GM18526 (cell line): ENCODE data around the gene CREG1.

ENCODE experiments used
- POLR2A ChIP-seq: IDR thresholded peaks from 3 replicates; pipeline ENCODE4 v1.6.1; 2011; ENCODE audit not compliant: insufficient read length; ENCODE audit errors: extremely low read depth

CREG1 gene

GRCh38 chr1:167544447-167545093, 9.0 kb downstream of the CREG1 start:
- no peak for TF ChIP-seq POLR2A

DNA sequence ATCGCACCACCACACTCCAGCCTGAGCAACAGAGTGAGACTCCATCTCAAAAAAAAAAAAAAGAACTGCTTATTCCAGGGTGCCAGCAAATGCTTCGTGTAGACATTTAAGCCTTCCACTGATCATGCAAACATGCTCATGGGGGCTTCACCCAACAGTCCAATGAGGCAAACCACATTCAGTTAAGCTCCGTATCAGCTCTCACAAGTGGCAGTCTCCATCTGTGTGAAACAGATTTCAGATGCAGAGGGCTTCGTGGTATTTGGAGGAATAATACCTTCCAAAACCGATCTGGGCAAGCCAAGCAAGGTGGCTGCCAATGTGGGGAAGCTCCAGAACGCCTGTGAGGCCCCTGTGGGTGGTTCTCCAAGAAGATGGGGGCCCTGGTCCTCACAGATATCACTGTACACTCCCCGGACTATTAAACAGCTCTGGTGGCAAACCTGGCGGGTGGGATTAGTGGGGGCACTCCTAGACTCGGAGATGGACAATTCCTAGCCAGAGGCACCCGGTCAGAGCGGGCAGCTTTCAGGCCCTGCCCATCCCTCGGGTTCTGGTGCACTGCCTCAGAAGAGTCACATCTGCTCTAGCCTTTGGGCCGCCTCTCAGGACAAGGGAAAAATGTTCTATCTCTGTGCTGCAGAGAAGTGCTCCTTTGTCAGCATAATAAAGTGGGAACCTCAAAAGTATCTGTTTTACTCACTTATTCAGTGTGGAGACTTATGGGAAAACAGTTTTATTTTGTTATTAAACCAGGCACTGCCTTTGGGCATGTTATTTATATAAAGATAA, 10.2 kb downstream of the CREG1 start:
- no peak for TF ChIP-seq POLR2A

GRCh38 chr1:167542109-167543032, 11.2 kb downstream of the CREG1 start:
- no peak for TF ChIP-seq POLR2A

DNA sequence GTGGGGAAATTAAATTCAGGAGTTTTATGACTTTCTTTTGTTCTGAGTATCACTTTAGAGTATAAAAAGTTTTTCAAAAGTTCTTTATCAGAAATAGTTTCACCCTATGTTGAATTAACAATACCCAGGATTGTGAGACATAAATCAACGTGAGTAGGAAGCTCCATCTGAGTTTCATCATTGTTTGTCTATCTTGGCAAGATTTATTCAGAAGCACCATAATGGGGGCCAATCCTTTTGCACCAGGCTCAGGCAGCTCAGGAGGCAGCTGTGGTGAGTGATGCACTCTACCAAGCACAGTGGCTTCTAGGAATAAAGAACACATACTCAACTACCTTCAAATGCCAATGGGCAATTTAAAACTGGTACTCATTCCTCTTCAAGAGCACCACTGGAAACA, 12.0 kb downstream of the CREG1 start:
- TF ChIP-seq POLR2A = no peak

DNA sequence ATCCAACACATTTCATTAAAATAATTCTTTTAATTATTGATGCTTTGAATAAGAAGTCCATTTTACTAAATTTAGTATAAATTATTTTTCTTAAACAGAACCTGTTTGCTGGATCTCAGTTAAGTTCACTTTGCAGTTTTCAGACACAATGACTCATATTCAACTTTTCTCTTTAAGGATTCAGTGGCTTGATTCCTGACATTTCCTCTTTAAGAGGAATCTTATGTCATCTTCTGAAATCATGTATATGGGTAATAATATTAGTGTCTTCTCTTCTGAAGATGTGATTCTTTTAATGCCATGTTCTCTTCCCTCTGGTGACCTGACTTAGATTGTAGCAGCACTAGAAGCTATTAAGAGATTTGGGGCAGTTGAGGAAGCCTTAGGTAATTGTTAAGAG, 12.6 kb downstream of the CREG1 start:
- TF ChIP-seq POLR2A = no peak

- TF ChIP-seq POLR2A = no peak
These were observed 14.9 kb downstream of the CREG1 start for GRCh38 chr1:167538657-167539056.

DNA sequence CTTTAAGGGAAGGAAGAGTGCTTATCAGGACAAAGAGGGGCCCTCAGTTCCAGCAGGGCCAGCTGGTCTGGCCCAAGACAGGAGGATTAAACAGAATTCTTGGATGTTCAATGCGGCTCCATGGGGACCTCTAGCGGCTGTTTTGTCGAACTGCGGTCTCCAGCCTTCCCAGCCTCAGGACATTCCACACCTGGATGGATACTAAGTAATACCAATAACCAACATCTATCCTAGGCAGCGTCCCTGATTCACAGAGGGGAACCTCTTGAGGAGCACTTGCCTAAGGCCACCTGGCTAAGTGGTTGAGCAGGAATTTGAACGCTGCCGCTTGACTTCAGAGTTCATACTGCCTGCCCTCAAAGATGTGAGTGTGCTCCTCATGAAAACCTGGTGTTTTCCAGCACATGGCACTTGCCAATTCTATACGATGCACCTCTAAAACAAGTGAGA, 19.7 kb downstream of the CREG1 start:
- TF ChIP-seq POLR2A = no peak

GRCh38 chr1:167532964-167533824, 20.4 kb downstream of the CREG1 start:
- TF ChIP-seq POLR2A = no peak

DNA sequence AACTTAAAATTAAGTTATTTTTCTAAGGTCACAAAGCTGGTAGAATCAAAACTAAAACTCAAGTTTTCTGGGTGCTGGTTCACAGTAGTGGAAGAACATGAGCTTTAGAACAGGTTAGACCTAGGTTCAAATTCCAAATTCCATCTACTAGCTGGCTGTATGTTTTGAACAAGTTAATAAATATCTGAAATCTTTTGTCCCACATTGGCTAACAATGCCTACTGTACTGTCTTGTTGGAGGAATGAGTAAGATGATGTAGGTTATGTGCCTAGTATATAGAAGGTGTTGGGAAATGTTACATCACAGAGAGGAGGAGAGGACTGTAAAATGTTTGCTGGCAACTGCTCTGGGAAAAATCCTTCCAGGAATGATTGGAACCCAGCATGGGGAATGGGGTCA, 21.2 kb downstream of the CREG1 start:
- TF ChIP-seq POLR2A = no peak

- no peak for TF ChIP-seq POLR2A
These were observed 23.6 kb downstream of the CREG1 start for GRCh38 chr1:167529829-167530474.

GRCh38 chr1:167528057-167528728, 25.4 kb downstream of the CREG1 start:
- no peak for TF ChIP-seq POLR2A

GRCh38 chr1:167526667-167527383, 26.7 kb downstream of the CREG1 start:
- TF ChIP-seq POLR2A = no peak

DNA sequence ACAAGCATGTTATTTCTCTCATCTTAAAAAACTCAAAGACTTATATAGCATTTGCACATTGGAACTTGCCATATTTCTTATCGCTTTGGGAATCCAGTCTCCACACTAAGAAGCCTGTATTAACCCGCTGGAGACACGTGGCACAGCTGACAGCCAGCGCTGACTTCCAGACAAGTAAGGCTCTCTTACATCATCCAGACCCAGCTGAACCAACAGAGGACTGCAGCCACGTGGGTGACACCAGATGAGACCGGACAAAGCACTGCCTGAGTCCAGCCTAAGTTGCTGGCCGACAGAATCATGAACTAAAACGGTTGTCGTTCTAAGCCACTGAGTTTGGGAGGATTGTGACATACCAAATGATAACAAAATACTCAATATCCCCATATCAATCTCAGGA, 28.9 kb downstream of the CREG1 start:
- no peak for TF ChIP-seq POLR2A
